A204.1 (cell line): ENCODE measurements around the gene CNTN4.
A peak's percentile ranks its signal among the peaks of the same experiment; 100 is the strongest.
"Not testable (repeated sequence)": the region's sequence is repeated elsewhere in the genome, so short reads cannot be mapped to it uniquely, and the experiment has no call there.

Experiments
- FAIRE-seq: peaks from 2 replicates; lab custom pipeline; 2012; peaks lifted over from hg19 to GRCh38; lab: Jason Lieb, UNC

CNTN4 gene

DNA sequence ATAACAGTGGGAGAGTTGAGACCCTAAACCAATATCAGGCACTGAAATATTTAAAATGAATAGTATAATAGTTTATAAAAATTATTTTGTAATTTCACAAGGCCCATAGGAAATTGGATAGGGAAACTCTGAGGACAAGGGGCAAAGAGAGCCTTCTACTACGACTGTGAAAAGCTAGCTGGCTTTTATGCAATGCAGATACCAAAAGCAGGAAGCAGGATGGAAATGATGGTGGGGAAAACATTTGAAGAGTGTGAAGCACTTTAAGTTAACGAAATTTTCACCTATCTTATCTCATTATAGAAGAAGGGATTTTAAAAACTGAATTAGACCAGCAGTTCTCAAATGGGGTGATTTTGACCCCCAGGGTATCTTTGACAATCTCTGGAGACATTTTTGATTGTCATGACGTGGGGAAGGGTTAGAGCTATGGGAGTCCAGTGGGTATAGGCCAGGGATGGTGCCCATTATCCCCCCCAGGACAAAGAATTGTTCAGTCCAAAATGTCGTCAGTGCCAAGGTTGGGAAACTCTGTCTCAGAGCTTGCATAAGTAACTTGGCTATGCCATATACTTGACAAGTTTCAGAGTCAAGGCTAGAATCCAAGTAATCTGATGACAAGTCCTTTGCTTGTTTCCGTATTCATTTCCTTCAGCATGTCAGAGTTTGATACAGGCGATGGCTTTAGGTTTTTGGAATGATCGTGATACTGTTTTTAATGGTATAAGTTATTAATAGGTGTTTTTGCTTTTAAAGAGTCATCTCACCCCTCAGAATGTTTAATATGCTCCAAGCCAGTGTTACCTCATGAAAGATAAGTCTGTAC lies 885.6 kb downstream of the CNTN4 start:
- no peak for FAIRE-seq

DNA sequence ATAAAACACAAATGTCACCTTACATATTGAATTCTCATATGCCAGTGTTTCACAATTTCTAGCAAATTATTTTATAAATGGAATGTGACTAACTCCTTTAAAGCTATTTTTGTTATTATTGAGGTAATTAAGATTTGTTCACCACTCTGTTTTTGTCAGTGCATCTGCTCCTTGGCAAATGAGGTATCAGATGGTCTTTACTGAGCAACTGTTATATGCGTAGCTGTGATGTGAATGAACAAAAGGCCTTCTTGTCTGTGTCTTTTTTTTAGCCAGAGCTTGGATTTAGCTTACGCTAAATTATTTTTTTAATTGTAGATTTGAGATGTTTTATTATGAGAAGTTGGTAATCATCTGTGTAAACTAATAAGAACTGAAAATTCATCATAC lies 886.2 kb downstream of the CNTN4 start:
- FAIRE-seq: no peak

DNA sequence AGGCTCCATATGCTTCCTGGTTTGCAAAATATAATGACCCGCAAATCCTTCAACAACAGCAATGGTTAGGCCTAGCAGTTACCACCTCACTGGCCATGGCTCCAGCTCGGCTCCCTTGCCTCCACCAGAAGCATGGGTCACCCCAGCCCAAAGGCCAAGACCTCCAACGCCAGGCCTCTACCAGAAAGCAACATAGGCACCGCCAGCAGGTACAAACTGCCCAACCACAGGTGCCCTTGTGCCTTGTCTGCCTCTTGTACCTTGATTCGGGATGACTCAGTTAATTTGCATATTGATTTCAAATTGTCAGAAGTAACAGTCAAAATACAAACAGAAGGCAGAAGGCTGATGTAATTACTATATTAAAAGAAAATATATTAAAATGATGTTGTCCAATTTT lies 886.8 kb downstream of the CNTN4 start:
- FAIRE-seq: no peak

DNA sequence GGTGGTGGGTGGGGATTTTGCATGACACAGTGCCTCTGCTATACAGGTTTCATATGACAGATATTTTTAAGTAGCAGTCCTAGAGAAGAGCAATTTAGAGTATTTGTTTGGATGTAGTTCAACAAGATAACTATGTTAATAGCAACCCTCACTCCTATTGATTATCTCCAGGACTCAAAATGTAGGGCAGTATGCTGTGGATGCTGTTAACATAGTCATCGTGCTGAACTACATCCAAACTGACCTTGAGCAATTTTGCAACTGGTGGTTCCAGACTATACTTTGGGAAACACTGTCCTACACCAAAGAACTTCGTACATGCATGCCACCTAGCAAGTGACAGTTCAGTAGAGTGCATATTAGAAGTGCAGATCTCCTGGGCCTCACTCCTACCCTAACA lies 893.9 kb downstream of the CNTN4 start:
- no peak for FAIRE-seq

DNA sequence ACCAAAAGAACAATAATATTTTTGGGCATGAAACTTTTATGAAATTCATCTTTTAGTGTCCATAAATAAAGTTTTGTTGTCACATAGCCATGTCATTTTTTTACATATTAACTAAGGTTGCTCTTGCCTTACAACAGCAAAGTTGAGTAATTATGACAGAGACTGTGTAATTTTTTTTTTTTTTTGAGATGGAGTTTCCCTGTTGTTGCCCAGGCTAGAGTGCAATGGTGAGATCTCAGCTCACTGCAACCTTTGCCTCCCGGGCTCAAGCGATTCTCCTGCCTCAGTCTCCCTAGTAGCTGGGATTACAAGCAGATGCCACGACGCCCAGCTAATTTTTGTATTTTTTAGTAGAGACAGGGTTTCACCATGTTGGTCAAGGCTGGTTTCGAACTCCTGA lies 894.5 kb downstream of the CNTN4 start:
- FAIRE-seq: not testable (repeated sequence)

DNA sequence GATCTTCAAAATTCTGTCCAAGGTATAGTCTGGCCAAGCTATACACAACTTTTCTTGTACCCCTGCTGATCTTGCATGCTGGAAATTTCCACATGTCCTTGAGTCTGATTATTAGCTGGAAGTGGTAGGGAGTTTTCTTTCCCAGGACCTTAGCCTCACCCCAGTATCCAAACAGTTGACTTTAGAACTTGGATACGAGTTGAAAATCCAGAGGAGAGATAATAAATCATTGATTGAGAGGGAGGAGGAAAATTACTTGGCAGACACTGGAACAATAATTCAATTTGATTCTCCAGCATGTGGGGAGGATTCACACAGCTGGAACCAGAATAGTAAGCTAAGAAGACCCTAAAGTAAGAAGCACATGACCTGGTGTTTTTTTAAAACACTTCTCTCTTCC lies 895.1 kb downstream of the CNTN4 start:
- no peak for FAIRE-seq

DNA sequence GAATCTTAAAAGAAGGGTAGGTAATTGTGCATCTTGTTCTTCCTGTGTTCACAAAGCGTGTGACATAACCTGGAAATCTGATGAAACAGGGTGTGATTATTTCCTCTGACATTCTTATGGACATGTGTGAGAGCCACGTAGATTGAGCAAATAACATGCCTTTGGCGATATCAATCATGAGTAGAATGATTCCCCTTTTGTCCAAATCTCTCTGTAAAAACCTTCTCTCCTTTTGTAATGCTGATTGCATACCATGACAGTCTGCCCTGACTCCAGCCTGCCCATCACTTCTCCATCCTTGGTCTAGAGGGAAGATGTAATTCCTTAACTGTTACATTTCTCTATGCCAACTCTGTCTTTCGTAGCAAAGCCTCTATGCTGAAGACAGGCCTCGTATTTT lies 896.5 kb downstream of the CNTN4 start:
- no peak for FAIRE-seq

DNA sequence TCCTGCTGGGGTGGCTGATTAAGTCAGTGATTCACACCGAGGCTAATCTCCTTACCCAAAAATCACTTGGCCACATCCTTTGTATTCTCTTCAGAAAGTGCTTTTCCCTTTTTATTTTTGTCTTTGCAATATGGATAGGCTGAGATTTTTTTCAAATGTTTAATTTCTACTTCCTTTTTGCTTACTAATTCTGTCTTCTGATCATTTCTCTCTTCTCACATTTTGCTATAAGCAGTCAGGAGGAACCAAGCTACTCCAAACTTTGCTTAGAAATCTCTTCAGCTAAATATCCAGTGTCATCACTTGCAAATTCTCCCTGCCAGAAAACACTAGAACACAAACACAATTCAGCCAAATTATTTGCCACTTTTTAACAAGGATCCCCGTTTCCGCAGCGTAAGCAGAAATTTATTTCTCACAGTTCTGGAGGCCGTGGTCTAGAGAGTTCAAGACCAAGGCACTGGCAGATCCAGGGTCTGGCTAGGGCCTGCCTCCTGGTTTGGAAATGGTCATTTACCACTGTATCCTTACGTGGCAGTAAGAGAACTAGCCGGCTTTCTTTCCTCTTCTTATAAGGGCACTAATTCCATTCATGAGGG lies 906.6 kb downstream of the CNTN4 start:
- no peak for FAIRE-seq

DNA sequence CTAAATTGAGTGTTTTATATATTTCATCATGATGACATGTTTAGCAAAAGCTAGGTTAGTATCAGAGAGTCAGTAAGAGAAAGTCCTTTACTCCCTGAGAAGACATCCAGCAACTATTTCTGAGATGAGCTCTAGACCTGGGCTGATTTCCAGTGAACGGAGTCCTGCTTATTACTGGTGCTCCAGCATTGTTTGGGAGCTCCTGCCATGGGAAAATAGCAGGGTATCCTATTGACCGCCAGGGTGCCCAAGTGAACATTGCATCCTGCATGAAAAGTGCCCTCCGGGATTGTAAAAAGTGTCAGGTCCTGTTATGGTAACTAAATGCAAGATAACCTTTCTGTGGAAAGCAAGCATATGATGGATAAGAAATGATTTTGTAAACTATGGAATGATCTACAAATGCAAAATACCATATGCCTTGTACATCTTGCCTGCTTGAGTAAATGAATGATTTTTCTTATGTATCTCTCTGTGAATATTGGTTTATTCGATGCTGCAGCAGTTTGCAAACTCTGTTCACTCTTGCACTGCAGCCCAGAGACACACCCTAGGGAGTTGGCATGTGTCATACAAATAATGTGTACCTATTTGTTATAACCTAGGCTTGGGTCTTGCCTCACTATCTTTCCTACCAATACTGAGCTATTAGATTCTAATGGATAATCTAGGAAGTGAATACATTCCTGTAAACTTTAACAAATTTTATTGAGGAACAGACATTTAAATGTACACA lies 914.8 kb downstream of the CNTN4 start:
- FAIRE-seq: no peak

DNA sequence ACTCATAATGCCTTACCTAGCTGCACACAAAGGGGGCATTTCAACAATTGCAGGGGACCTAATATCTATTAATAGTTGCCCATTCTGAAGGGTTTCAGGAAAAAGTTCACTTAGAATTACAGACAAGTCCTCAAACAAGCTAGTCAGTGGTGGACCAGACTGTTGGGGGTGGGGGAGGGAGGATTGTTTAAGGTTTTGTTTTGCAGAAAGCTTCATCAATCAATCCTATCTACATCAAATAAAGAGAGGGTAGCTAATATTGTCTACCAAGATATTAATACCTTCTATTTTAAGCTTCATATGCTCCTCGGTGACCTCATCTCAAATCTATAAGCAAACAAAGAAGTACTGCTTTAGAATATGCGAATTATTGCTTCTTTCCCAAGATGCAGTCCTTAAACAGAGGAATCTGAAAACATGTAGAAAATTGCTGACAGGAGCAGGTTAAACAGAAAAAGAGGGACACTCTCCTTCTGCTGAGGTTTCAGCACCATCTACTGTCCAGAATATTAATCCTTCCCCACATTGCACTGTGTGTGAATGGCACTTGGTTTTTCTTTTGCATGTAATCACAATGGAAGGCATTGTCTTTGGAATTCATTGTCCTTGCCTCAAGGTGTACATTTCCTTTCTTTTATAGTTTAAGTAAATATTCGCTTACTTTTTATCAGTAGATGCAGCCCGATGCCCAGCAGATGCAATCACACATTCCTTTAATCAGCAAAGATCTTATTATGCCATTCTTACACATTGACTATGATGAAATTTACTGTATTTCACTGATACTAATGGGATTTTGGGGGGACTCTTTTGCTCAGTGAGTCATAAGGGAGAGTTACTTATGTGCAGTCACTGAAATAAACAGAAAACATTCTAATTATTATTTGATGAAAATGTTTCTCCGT lies 916.8 kb downstream of the CNTN4 start:
- FAIRE-seq: peak; percentile 21

DNA sequence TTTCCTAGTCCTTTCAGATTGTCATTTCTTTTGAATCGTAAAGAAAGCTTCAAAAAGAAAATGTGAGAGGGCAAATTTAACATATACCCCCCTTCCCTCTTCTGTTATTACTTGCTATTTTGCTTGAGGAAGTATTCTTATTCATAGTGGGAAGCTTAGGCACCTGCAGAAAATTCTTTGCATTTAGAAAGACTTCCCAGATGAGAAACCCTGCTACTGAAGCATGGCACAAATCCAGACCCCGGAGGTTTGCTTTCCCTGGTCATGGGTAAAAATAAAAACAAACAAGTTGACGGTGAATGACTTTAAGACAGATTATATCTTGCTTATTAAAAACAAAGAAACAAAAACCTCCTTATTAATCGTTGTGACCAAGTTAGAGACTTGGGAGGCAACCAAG lies 917.6 kb downstream of the CNTN4 start:
- FAIRE-seq: no peak

DNA sequence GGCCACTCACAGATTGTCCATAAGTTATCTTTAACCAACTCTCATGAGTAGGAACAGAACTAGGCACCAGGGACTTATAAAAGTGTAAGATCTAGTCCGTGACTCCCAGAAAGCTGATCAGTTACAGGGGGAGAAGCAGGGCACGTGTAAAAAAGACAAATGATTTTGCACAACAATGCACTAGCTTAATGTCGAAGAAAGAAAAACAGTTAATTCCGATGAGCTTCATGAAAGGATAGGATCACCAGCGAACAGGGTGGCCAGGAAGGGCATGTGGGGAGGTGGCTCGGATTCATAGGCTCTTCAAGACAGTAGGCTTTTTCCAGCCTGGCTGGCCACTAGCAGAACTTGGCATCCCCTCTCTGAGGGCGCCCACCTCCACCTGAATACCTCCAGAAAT lies 921.5 kb downstream of the CNTN4 start:
- no peak for FAIRE-seq

DNA sequence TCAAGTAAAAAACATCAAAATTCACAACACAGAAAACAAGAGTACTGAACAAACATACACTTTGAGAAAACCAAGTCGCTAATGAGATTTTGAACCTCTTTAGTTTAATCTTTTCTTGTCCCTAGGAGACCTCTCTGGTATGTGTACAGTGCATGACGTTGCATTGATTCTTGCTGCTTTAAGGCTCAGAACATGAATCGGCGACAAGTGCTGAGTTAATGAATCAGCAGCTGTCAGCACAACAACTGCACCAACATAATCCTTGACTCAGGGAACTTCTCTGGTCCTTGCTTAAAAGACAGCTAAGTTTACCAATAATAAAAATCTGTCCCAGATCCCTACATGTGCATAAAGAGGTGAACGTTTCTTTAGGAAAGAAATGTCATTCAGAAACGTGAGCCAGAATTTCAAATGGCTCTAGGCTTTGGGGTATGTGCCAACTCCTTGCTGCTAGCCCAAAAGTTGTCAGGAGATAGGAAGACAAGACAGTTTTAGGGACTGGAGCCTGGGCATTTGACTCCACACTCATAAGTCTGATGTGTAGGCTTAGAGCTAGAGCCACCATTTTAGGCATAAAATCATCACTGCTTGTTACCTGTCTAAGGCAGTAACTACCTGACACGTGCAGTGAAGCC lies 924.6 kb downstream of the CNTN4 start:
- FAIRE-seq: no peak

DNA sequence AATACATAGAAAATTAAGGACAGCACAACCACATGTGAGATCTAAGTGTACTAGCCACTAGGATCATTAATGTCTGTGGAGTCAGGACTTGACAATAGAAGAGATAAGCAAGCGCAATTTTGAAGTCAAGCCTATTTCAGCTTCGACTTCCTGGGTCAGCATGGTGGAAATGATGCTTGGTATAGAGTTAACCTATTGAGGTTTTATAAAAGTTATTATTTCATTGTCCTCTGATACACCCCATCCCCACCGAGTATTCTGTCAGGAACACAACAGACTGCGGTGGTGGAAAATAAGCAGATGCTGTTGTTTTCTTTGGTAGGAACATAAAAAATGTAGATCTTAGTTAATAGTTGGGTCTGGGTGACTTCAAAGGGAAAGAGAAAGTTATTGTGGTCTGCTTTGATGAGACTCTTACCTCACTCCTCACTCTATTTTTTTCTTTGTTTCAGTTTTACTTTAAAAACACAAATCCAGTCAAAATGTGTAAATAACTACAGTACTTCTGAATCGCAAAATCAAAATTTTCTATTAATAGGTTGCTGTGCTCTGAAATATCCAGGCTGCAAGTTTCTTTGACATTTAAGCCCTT lies 929.4 kb downstream of the CNTN4 start:
- no peak for FAIRE-seq

DNA sequence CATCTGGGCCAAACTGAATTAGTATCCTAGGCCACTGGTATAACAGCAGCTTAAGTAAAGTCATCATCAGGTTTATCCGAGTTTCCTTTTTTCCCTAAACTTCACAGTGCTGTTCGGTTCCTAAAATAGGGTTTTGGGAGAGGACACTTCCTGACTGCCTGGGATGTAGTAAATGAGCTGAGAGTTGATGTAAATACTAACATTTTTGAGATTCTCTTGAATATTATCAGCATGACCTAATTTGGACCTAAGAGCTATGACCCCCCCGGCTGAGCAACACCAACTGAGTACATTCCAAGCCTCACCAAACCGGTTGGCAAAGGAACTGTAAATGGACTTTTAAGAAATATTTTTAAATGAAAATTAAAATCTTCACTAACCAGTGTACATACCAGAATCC lies 932.7 kb downstream of the CNTN4 start:
- FAIRE-seq: no peak

DNA sequence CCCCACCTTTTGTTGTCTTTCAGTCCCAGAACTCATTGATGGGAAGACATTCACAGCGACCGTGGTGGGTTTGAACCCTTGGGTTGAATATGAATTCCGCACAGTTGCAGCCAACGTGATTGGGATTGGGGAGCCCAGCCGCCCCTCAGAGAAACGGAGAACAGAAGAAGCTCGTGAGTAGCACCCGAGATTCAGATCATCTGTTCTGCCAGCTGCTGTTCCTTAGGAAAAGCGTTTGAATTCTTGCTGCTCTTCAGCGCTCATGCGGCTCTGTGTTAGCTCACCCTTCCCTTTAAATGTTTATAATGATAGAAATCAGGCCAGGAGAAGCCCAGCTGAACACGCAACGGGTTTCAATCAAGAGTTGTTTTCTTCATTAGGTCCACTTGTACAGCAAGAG lies 938.5 kb downstream of the CNTN4 start:
- no peak for FAIRE-seq

DNA sequence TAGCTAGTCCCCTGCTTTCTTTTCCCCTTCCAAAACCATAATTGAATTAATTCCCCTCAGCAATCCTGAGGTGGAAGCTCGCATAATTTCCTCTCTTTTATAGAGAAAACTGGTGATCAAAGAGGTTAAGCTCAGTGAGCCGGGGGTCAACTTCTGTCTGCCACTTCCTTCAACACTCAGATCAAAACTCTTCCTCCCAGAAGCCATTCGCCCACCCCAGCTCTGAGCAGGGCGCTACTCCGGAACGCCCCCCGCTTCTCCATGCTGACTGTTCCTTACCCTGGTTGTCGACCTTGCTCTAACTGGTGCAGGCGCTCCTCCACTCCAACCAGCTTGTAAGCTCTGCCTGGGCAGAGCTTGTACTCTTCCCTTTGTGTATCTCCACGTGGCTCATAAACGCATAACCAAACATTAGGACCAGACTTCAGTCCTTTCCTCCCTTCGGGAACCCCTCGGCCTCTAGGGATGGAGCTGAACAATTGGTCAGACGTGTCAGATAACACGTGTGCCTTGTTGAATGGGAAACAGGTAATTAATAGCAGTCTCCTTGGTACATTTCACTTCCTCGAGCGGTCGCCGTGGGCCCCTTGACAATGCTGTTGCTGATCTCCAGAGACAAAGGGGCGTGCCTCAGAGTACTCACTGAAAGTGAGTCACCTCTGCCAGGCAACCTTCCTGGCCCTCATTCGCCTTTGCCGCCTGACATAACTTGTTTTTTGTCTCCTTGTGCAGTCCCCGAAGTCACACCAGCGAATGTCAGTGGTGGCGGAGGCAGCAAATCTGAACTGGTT lies 939.7 kb downstream of the CNTN4 start:
- FAIRE-seq: no peak

DNA sequence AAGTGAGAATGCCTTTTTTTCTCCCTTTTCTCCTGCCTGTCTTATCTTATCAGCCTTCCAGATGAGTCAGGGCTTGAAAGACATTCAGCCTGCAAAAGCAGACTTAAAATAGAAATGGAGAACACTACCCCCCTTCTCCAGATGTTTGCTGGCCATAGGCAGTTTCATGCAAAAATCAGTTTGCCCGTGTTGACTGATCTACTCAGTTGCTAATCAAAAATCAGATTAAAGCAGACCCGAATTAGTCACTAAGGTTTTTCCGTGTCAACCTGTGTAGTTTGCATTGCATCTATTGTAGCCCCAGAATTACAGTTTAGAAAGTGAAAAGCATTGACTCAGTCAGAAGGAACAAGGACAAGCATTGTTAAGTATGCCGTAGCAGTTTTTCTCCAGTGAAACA lies 955.3 kb downstream of the CNTN4 start:
- FAIRE-seq: no peak

DNA sequence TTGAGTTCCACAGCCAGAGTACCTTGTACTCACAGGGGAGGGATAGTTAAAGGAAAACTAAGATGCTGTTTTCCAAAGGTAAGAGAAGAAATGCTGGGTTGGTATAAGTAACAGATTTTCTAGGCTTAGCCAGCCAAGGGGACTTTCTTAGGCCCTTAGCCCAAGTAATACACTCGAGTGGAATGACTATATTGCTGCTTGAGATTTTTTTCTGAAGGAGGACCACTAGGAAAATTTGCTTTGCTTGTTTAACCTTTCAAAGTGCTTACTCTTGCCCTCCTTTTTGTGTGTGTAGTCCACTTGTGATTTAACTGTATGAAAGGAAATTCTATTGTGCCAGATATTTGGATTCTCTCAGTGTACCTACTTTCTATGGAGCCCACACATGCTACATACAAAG lies 961.0 kb downstream of the CNTN4 start:
- no peak for FAIRE-seq

DNA sequence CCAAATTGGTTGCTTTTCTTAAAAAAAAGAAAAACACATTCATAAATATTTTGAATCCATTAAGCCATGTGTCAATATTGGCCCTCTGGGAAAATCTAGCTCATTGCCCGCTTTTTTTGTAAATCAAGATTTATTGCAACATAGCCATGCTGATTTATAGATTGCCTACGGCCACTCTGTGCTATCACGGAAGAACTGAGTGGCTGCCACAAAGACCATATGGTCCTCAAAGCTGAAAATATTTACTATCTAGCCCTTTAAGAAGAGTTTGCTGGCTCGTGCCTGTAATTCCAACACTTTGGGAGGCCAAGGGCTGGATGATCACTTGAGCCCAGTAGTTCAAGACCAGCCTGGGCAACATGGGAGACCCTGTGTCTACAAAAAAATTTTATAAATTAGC lies 965.6 kb downstream of the CNTN4 start:
- no peak for FAIRE-seq

DNA sequence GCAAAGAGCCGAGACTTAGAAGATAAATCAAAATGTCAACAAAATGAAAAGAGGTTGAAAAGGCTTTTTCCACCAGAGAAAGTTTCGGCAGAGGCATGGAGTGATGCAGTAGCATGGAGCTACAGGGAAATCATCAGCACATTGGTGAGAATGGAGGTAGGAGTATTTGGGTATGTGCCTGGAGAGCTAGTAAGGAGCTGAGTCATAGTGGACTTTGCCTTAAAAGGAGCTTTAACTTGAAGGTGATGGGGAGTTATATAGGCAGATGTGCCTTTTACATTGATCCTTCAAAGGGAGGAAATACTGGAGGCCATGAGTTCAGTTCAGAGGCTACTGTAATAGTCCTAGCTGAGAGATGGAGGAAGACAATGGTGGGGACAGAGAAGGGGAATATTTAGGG lies 967.2 kb downstream of the CNTN4 start:
- FAIRE-seq: no peak
